GOT3 (cell line): ENCODE data around the gene PARP6.
A peak's percentile ranks its signal among the peaks of the same experiment; 100 is the strongest.

Experiments
- DNase-seq: peaks from one replicate; lab custom pipeline; 2025; ENCODE audit warnings: mixed read lengths; lab: John Stamatoyannopoulos, UW

PARP6 gene

DNA sequence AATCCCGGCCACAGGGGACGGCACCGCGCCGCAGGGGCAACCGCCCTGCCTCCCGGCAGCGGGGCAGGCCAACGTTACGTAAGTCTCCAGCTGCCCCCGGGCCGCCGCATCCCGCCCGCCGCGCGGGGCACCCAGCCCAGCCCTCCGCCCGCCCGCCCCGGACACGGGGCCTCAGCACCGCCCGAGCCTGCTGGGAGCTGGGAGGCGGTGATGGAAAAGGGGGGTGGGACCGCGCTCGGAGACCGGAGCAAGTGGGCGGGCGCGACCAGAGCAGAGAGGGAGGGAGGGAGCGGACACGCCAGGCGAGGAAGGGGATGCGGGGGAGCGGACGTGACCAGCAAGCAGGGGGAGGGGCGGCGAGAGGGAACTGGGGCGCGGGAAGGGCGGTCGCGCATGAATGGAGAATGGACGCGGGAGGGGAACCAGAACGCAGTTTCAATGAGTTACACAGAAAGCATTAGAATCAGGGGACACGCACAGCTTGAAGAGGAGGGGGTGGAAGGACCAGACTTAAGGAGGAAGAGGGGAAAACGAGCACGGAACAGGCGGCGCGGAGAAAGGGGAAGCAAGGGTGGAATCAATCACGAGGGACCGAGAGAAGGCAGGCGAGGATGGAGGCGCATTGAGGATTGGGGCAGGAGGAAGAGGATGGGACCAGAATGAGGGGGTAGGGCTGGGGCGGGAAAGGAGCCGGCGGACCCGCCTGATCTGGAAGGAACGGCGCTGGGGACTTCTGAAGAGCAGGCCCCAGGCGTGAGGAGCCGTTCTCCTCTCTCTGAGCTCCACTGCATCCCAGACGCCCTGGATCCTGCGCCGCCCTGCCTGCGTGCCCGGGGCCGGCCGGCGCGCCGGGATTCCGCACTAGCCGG lies 41.9 kb downstream of the PARP6 start:
- peak; percentile 70 for DNase-seq

- DNase-seq, result no peak
These were observed 42.5 kb downstream of the PARP6 start for GRCh38 chr15:72229947-72230196.

GRCh38 chr15:72229076-72229946 lies 43.0 kb downstream of the PARP6 start:
- DNase-seq, result no peak

GRCh38 chr15:72227720-72228119 lies 44.6 kb downstream of the PARP6 start:
- DNase-seq, result no peak

DNA sequence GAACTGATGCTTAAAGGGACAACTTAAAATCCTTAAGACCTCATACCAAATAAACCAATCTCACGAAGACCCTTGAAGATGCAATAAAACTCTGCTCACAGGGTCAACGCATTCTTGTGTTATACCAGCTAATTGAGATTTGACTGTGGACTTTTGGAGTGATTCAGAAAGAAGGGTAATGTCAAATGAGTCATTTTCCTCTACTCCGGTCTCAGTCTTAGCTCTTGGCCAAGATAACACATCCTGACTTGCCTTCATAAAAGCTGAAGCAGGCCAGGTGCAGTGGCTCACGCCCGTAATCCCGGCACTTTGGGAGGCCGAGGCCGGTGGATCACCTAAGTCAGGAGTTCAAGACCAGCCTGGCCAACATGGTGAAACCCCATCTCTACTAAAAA lies 45.2 kb downstream of the PARP6 start:
- no peak for DNase-seq

DNA sequence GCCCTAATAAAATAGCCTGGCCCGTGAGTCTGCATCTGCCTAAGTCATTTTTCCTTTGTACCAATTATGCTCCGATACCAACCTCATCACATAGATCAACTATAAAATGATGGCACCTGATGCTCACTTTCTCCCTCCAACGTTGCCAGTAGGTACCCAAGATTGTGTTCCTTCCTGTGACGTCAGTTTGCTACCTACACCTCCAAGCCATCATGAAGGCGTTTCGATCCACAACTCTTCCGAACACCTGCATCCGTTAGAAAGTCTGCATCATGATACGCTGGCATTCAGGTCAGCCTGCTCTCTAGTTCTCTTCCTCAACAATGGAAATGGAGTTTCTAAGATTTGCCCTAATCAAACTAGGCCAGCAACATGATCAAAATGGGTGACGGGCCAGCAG lies 49.1 kb downstream of the PARP6 start:
- DNase-seq, result no peak

GRCh38 chr15:72222393-72222792 lies 50.0 kb downstream of the PARP6 start:
- DNase-seq, result no peak

GRCh38 chr15:72220687-72221086 lies 51.7 kb downstream of the PARP6 start:
- no peak for DNase-seq

- no peak for DNase-seq
These were observed 55.1 kb downstream of the PARP6 start for GRCh38 chr15:72217216-72217615.

GRCh38 chr15:72216079-72216478 lies 56.3 kb downstream of the PARP6 start:
- DNase-seq, result no peak

GRCh38 chr15:72207558-72208085 lies 64.7 kb downstream of the PARP6 start:
- no peak for DNase-seq

DNA sequence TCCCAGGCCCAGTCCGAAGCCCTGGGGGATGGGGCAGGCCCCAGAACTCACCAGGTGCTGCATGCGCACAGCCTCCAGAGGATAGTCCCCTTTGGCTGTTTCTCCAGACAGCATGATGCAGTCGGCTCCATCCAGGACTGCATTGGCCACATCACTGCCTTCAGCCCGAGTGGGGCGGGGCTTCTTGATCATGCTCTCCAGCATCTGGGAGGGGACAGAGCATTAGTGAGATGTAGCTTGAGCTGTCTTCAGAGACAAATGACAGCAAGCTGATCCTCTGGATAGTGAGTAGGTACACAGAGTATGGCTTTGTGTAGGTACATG lies 65.7 kb downstream of the PARP6 start:
- no peak for DNase-seq

GRCh38 chr15:72205896-72206676 lies 66.3 kb downstream of the PARP6 start:
- DNase-seq, result no peak

DNA sequence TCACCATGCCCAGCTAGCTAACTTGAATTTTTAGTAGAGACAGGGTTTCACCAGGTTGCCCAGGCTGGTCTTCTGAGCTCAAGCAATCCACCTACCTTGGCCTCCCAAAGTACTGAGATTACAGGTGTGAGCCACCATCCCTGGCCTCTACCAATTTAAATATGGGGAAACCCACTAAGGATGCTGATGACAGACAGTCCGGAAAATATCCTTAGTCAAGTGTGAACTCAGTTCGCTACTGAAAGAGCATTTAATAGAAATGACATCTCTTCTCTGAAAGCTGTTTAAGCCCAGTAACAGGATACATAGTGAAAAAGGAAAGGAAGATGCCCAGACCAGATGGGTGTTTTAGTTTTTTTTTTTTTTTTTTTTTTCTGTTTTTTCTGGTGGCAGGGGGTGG lies 67.1 kb downstream of the PARP6 start:
- no peak for DNase-seq

DNA sequence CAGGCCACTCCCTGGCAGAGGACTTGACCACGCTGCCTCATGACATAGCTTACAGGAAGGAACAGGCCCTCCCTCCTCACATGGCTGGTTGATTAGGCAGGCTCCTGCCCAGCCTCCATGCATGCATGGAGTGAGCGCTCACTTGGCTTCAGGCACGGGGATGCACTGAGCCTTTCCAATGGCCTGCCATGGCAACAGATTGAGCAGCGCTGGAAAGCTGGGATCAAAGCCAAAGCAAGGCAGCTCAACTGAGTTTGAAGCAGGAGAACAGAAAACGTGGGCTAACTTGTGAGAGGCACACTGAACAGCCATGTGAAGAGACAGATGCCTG lies 68.9 kb downstream of the PARP6 start:
- DNase-seq, result no peak

- no peak for DNase-seq
These were observed 69.4 kb downstream of the PARP6 start for GRCh38 chr15:72202801-72203506.

GRCh38 chr15:72202302-72202701 lies 70.1 kb downstream of the PARP6 start:
- no peak for DNase-seq

DNA sequence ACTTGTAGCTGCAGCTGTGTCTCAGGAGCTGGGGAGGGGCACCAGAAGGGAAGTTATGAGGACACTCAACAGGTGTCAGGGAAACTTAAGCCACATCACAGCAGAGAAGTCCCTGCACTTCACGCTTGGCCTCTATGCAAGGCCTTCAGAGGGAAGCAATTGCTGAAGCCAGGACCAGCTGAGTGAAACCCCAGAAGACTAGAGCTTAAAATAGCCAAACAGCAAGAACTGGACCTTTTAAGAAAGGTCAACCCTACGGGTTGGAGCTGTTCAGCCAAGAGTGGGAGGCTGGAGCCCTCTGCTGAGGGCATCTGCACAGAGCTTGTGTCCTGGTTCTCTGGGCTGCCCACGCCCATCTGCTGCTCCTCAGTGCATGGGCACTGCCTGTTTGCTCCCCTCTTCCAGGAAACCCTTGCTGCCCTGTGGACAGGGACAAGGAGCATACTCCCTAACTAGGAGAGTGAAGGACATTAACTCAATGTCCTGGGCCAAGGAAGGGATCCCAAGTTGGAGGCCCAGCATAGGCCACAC lies 70.9 kb downstream of the PARP6 start:
- no peak for DNase-seq

DNA sequence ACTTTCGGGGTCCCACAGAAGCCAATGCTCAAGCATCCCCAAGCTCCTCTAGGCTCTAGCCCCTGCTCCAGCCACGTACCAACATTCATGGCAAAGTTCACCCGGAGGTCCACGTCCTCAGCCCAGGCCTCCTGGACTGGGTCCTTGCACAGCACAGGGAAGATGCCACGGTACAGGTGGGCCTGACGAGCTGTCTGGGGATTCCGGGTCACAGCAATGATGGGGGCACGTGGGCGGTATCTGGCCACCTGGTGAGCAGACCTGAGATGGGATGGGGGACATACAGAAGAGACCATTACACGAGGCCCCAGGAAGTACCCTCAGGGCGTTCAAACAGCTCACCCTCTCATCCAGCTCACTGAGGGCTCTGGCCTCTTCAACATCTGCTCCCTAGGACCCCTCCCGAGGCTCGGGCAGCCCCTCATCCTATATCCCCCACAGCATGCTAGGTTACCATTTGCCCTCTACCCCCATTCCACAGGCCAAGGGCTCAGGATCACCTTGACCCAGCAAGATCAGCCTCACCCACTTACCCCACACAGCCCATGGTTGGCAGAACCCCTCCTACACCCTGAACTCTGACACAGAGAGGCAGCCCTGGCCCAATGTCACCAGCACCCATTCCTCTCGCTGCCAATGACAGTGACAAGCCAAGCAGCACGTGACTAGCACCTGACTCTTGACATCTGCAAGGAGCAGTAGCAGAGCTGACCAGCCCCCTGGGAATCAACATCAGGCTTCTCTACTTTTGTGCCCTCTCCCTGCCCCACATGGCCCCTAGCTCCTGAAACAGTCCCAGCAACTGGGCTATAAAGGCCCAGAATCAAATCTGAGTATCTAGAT lies 71.7 kb downstream of the PARP6 start:
- DNase-seq, result no peak

GRCh38 chr15:72199721-72200212 lies 72.6 kb downstream of the PARP6 start:
- DNase-seq, result no peak

GRCh38 chr15:72199205-72199515 lies 73.2 kb downstream of the PARP6 start:
- DNase-seq, result no peak
